NT2/D1 (cell line): ENCODE results near the gene DACH1.

Experiments
- SUZ12 ChIP-seq: IDR thresholded peaks from 2 replicates; pipeline ENCODE4 v1.6.1; 2011; ENCODE audit not compliant: insufficient read length, insufficient read depth; ENCODE audit errors: extremely low read depth
- YY1 ChIP-seq: IDR thresholded peaks from 2 replicates; pipeline ENCODE4 v1.6.1; 2011; ENCODE audit not compliant: insufficient read length, insufficient read depth

- TF ChIP-seq YY1: no peak
- no peak for TF ChIP-seq SUZ12
Measured at GRCh38 chr13:71718931-71719330, 148.1 kb downstream of the DACH1 start.
